Fibroblast of mammary gland (primary cell): ENCODE measurements around the gene GNG2.

ENCODE experiments used
- DNase-seq: peaks from one replicate; pipeline ENCODE4 v3.0.0-alpha.2; 2010; ENCODE audit warnings: low read depth
- H3K4me3 ChIP-seq: 2 replicates; pipeline ENCODE4 v1.5.1; 2011; ENCODE audit warnings: low read depth, mild to moderate bottlenecking, low read length, moderate library complexity; ENCODE audit not compliant: control insufficient read depth
- TF ChIP-seq, protein P1 (sequence below): conservative IDR thresholded peaks from 2 replicates; pipeline ENCODE4 v1.5.1; 2011; ENCODE audit warnings: low read depth, low read length, inconsistent platforms; ENCODE audit not compliant: control insufficient read depth, insufficient read depth

GNG2 gene

DNA sequence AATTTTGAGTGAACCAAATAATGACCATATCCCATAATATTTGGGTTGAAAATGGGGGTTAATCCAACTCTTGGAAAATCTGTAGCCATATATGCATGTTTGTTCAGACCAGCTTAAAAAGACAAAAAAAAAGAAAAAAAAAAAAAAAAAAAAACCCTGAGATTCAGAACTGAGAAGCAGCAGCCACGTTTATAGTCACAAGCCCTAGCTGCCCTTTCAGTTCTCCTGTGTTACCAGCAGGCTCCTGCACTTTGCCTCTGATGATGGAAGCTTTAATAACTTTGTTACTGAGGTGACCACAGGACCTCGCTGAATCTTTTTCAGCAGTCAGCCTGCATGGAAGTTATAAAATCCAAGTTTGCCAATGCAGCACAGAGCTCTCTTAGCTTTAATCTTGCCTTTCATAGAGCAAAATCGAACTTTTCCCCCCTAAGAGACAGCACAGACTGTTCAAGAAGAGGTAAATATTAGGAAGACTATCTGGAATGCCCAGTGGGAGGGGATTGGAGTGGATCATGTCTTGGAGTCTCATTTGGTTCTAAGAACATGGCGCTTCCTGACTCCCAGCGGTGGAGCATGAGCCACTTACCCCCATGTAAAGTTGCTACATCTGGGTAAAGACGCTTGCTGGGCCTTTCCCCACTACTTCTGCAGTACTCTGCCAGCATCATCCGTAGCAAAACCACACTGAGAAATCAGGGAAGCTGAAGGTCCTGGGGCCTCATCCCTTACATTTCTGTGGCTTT lies 20.6 kb downstream of the GNG2 start:
- peak; percentile 72 for DNase-seq
- no peak overlapping the region for H3K4me3 ChIP-seq
- TF ChIP-seq, protein P1, sequence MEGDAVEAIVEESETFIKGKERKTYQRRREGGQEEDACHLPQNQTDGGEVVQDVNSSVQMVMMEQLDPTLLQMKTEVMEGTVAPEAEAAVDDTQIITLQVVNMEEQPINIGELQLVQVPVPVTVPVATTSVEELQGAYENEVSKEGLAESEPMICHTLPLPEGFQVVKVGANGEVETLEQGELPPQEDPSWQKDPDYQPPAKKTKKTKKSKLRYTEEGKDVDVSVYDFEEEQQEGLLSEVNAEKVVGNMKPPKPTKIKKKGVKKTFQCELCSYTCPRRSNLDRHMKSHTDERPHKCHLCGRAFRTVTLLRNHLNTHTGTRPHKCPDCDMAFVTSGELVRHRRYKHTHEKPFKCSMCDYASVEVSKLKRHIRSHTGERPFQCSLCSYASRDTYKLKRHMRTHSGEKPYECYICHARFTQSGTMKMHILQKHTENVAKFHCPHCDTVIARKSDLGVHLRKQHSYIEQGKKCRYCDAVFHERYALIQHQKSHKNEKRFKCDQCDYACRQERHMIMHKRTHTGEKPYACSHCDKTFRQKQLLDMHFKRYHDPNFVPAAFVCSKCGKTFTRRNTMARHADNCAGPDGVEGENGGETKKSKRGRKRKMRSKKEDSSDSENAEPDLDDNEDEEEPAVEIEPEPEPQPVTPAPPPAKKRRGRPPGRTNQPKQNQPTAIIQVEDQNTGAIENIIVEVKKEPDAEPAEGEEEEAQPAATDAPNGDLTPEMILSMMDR = peak; percentile 3

GRCh38 chr14:51881636-51882035 lies 21.2 kb downstream of the GNG2 start:
- no peak overlapping the region for H3K4me3 ChIP-seq
- TF ChIP-seq, protein P1 = no peak
- DNase-seq = no peak

GRCh38 chr14:51883232-51883631 lies 22.8 kb downstream of the GNG2 start:
- H3K4me3 ChIP-seq = no peak overlapping the region
- TF ChIP-seq, protein P1 = no peak

GRCh38 chr14:51884086-51884927 lies 23.9 kb downstream of the GNG2 start:
- DNase-seq = peak; percentile 72
- no peak overlapping the region for H3K4me3 ChIP-seq

More at GRCh38 chr14:51883232-51883631, 22.8 kb downstream of the GNG2 start:
- DNase-seq = no peak

GRCh38 chr14:51889851-51890250 lies 29.4 kb downstream of the GNG2 start:
- no peak overlapping the region for H3K4me3 ChIP-seq
- peak; percentile 6 for DNase-seq
- TF ChIP-seq, protein P1 = no peak

More at GRCh38 chr14:51884086-51884927, 23.9 kb downstream of the GNG2 start:
- TF ChIP-seq, protein P1 = no peak

GRCh38 chr14:51894250-51894649 lies 33.8 kb downstream of the GNG2 start:
- no peak for DNase-seq
- TF ChIP-seq, protein P1 = no peak
- no peak overlapping the region for H3K4me3 ChIP-seq
